ENCODE results near the gene NIT2.

- no peak for TF ChIP-seq NFIC (IDR thresholded peaks at IDR 0.05)
- no peak for TF ChIP-seq CEBPB (IDR thresholded peaks at IDR 0.05)
- TF ChIP-seq EP300 (IDR thresholded peaks at IDR 0.05; ENCODE audit: borderline replicate concordance) = no peak
- TF ChIP-seq TEAD4 (IDR thresholded peaks at IDR 0.05) = no peak
- TF ChIP-seq TAF1 (IDR thresholded peaks at IDR 0.05; ENCODE audit: low read depth) = no peak
These were observed 41.7 kb downstream of the NIT2 start for GRCh38 chr3:100376301-100376700.
